HL-60/S4 (cell line): ENCODE measurements around the gene ST3GAL3.

Experiments used
- in situ Hi-C: fragments of 300-500 bp; cut with MboI; formaldehyde crosslinking; loops from 2 replicates; pipeline ENCODE4 v1.14.3; 2022; ENCODE audit warnings: low sequenced_read_pairs

The ST3GAL3 gene

GRCh38 chr1:43844114-43844513, 136.8 kb downstream of the ST3GAL3 start:
- in situ Hi-C loops, result no loop called here

- in situ Hi-C loops, result no loop called here
These were observed 140.0 kb downstream of the ST3GAL3 start for GRCh38 chr1:43847290-43847689.

GRCh38 chr1:43847882-43848281, 140.5 kb downstream of the ST3GAL3 start:
- in situ Hi-C loops, result no loop called here

GRCh38 chr1:43849670-43850069, 142.3 kb downstream of the ST3GAL3 start:
- in situ Hi-C loops, result no loop called here

GRCh38 chr1:43850591-43851233, 143.4 kb downstream of the ST3GAL3 start:
- in situ Hi-C loops, result no loop called here

- in situ Hi-C loops, result no loop called here
These were observed 144.4 kb downstream of the ST3GAL3 start for GRCh38 chr1:43851561-43852338.

- in situ Hi-C loops, result no loop called here
These were observed 146.0 kb downstream of the ST3GAL3 start for GRCh38 chr1:43853161-43853921.

- in situ Hi-C loops, result no loop called here
These were observed 147.1 kb downstream of the ST3GAL3 start for GRCh38 chr1:43854473-43854872.

- in situ Hi-C loops, result no loop called here
These were observed 148.9 kb downstream of the ST3GAL3 start for GRCh38 chr1:43856188-43856587.

GRCh38 chr1:43857163-43857562, 149.8 kb downstream of the ST3GAL3 start:
- in situ Hi-C loops, result no loop called here

- in situ Hi-C loops, result no loop called here
These were observed 151.0 kb downstream of the ST3GAL3 start for GRCh38 chr1:43858324-43858723.

- in situ Hi-C loops, result no loop called here
These were observed 154.0 kb downstream of the ST3GAL3 start for GRCh38 chr1:43861337-43861736.

GRCh38 chr1:43861988-43862735, 154.8 kb downstream of the ST3GAL3 start:
- in situ Hi-C loops, result no loop called here

- in situ Hi-C loops, result no loop called here
These were observed 157.0 kb downstream of the ST3GAL3 start for GRCh38 chr1:43864111-43865045.

GRCh38 chr1:43866201-43866600, 158.9 kb downstream of the ST3GAL3 start:
- in situ Hi-C loops, result no loop called here

GRCh38 chr1:43867976-43868740, 160.8 kb downstream of the ST3GAL3 start:
- in situ Hi-C loops, result no loop called here

- in situ Hi-C loops, result no loop called here
These were observed 161.4 kb downstream of the ST3GAL3 start for GRCh38 chr1:43868741-43869067.

- in situ Hi-C loops, result no loop called here
These were observed 163.0 kb downstream of the ST3GAL3 start for GRCh38 chr1:43870306-43870705.

GRCh38 chr1:43871181-43871910, 164.0 kb downstream of the ST3GAL3 start:
- in situ Hi-C loops, result no loop called here
